ENCODE measurements around the gene HMGXB4.
"Not testable (repeated sequence)": the region's sequence is repeated elsewhere in the genome, so short reads cannot be mapped to it uniquely, and the experiment has no call there.

Gene HMGXB4, protein sequence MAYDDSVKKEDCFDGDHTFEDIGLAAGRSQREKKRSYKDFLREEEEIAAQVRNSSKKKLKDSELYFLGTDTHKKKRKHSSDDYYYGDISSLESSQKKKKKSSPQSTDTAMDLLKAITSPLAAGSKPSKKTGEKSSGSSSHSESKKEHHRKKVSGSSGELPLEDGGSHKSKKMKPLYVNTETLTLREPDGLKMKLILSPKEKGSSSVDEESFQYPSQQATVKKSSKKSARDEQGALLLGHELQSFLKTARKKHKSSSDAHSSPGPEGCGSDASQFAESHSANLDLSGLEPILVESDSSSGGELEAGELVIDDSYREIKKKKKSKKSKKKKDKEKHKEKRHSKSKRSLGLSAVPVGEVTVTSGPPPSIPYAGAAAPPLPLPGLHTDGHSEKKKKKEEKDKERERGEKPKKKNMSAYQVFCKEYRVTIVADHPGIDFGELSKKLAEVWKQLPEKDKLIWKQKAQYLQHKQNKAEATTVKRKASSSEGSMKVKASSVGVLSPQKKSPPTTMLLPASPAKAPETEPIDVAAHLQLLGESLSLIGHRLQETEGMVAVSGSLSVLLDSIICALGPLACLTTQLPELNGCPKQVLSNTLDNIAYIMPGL

GRCh38 chr22:35257321-35258190 lies at the start of gene HMGXB4:
TSS of gene HMGXB4 (plus strand) at chr22:35257493. CDS start at chr22:35262391, 4,898 bp downstream.
- DNase-seq (ENCODE audit: low read depth in 2 of 2, low spot score in 1 of 2) = peak; percentile 67 to 75

- no peak for DNase-seq (ENCODE audit: low read depth in 2 of 2, low spot score in 1 of 2)
Measured at GRCh38 chr22:35208003-35208402, 49.3 kb upstream of the HMGXB4 start.

DNA sequence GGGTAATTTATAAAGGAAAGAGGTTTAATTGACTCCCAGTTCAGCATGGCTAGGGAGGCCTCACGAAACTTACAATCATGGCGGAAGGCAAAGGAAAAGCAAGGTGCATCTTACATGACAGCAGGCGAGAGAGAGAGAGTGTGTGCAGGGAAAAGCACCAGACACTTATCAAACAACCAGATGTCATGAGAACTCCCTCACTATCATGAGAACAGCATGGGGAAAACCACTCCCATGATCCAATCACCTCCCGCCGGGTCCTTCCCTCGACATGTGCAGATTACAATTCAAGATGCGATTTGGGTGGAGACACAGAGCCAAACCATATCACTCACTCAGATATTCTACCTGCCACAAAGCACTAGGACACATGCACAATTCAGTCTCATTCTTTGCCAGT lies 48.1 kb upstream of the HMGXB4 start:
- DNase-seq (ENCODE audit: low read depth in 2 of 2, low spot score in 1 of 2) = no peak

GRCh38 chr22:35212009-35212408 lies 45.3 kb upstream of the HMGXB4 start:
- no peak for DNase-seq (ENCODE audit: low read depth in 2 of 2, low spot score in 1 of 2)

- DNase-seq (ENCODE audit: low read depth in 2 of 2, low spot score in 1 of 2) = no peak
Measured at GRCh38 chr22:35212996-35213395, 44.3 kb upstream of the HMGXB4 start.

- no peak for DNase-seq (ENCODE audit: low read depth in 2 of 2, low spot score in 1 of 2)
Measured at GRCh38 chr22:35214968-35215367, 42.3 kb upstream of the HMGXB4 start.

DNA sequence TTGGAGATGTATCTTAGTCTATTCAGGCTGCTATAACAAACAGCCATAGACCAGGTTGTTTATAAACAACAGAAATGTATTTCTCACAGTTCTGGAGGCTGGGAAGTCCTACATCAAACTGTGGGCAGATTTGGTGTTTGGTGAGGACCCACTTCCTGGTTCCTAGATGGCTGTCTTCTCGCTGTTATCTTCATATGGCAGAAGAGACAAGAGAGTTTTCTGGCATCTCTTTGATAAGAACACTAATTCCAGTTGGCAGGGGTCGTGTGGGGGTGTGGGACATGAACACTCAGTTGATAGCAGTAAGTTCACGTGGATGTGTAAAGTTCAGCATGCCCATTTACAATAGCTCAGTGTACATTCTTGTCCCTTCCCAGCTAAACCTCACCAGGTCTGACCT lies 41.3 kb upstream of the HMGXB4 start:
- no peak for DNase-seq (ENCODE audit: low read depth in 2 of 2, low spot score in 1 of 2)

DNA sequence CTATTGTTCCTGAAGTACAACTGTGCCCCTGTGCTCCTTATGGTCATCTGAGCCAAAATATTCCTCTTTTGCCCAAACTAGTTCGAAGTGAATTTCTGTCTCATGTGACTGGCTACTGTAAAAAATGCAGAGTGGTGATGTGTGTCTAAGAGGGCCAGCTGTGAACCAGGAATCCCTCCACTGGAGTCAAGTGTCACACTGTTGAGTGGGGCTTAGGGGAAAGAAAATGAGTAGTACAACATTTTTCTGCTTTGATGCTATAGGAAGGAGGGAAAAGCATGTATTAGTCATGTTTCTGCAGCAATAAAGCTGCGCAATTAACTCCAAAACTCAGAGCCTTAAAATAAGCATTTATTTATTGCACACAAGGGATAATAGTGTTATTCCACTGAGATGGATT lies 39.8 kb upstream of the HMGXB4 start:
- DNase-seq (ENCODE audit: low read depth in 2 of 2, low spot score in 1 of 2) = no peak

GRCh38 chr22:35218079-35218478 lies 39.2 kb upstream of the HMGXB4 start:
- no peak for DNase-seq (ENCODE audit: low read depth in 2 of 2, low spot score in 1 of 2)

GRCh38 chr22:35219012-35219411 lies 38.3 kb upstream of the HMGXB4 start:
- DNase-seq (ENCODE audit: low read depth in 2 of 2, low spot score in 1 of 2) = no peak

- no peak for DNase-seq (ENCODE audit: low read depth in 2 of 2, low spot score in 1 of 2)
Measured at GRCh38 chr22:35220221-35220620, 37.1 kb upstream of the HMGXB4 start.

GRCh38 chr22:35225010-35225409 lies 32.3 kb upstream of the HMGXB4 start:
- no peak for DNase-seq (ENCODE audit: low read depth in 2 of 2, low spot score in 1 of 2)

- no peak for DNase-seq (ENCODE audit: low read depth in 2 of 2, low spot score in 1 of 2)
Measured at GRCh38 chr22:35226958-35227647, 30.2 kb upstream of the HMGXB4 start.

- DNase-seq (ENCODE audit: low read depth in 2 of 2, low spot score in 1 of 2) = no peak
Measured at GRCh38 chr22:35229865-35230264, 27.4 kb upstream of the HMGXB4 start.

- no peak for DNase-seq (ENCODE audit: low read depth in 2 of 2, low spot score in 1 of 2)
Measured at GRCh38 chr22:35230417-35230816, 26.9 kb upstream of the HMGXB4 start.

GRCh38 chr22:35230839-35231584 lies 26.3 kb upstream of the HMGXB4 start:
- no peak for DNase-seq (ENCODE audit: low read depth in 2 of 2, low spot score in 1 of 2)

DNA sequence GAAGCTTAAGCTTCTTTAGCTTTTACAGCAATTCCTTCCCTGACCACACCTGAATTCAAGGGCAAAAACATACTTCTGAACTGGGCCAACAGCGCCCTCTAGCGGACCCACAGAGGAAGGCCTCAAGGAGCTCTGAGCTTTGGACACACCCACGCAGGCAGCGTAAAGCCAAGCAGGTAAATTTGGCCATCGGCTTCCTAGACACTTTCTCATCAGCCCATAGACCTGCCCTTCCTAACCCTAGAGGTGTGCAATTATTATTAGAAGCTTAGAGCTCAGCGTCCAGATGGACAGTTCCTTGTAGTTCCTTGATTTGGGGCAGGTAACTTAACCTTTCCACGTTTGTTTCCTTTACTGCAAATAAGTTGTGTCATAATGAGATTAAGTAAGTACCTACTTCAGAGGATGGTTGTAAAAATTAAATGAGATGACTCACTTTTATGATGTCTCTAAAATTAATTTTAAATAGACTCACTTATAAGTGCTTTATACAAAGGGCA lies 25.7 kb upstream of the HMGXB4 start:
- DNase-seq (ENCODE audit: low read depth in 2 of 2, low spot score in 1 of 2) = peak; percentile 27 to 33

DNA sequence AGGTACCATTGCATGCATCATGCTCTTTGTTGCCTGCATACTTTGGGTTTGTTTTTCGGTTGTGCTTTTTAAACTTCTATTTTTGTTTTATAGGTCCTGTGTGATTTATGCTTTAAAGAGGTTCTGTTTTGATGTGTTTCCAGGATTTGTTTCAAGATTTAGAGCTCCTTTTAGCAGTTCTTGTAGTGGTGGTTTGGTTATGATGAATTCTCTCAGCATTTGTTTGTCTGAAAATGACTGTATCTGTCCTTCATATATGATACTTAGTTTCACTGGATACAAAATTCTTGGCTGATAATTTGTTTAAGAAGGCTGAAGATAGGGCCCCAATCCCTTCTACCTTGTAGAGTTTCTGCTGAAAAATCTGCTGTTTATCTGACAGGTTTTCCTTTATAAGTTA lies 18.5 kb upstream of the HMGXB4 start:
- not testable (repeated sequence) for DNase-seq (ENCODE audit: low read depth in 2 of 2, low spot score in 1 of 2)

GRCh38 chr22:35244507-35244906 lies 12.8 kb upstream of the HMGXB4 start:
- DNase-seq (ENCODE audit: low read depth in 2 of 2, low spot score in 1 of 2) = not testable (repeated sequence)

GRCh38 chr22:35250156-35250555 lies 7.1 kb upstream of the HMGXB4 start:
- no peak for DNase-seq (ENCODE audit: low read depth in 2 of 2, low spot score in 1 of 2)

Data from stimulated activated CD8-positive, alpha-beta memory T cell treated with anti-CD3 and anti-CD28 coated beads, Interleukin-4, amount 100 ng/mL, for 4 hours (primary cell).